GM21390 (cell line): ENCODE data around the gene INHBE.
A peak's percentile ranks its signal among the peaks of the same experiment; 100 is the strongest.

ENCODE experiments used
- ATAC-seq: cut with Tn5 transposase; IDR thresholded peaks from one replicate; pipeline ENCODE4 v1.9.1; 2021; ENCODE audit not compliant: unreplicated experiment

Gene INHBE

GRCh38 chr12:57474430-57474829 lies 19.3 kb downstream of the INHBE start:
- ATAC-seq, result no peak

- ATAC-seq, result no peak
These were observed 19.8 kb downstream of the INHBE start for GRCh38 chr12:57474862-57475261.

- ATAC-seq, result no peak
These were observed 20.4 kb downstream of the INHBE start for GRCh38 chr12:57475271-57476161.

GRCh38 chr12:57476162-57476992 lies 21.3 kb downstream of the INHBE start:
- ATAC-seq, result no peak

GRCh38 chr12:57476993-57477709 lies 22.0 kb downstream of the INHBE start:
- ATAC-seq, result no peak

- ATAC-seq, result peak; percentile 51
These were observed 22.9 kb downstream of the INHBE start for GRCh38 chr12:57477710-57478681.

GRCh38 chr12:57479043-57479375 lies 23.9 kb downstream of the INHBE start:
- no peak for ATAC-seq

GRCh38 chr12:57479376-57480115 lies 24.4 kb downstream of the INHBE start, which contains the start of gene ARHGAP9:
Gene ARHGAP9 (minus strand): TSS chr12:57479866. CDS start chr12:57479406, 460 bp downstream.
- ATAC-seq, result peak; percentile 38

- ATAC-seq, result no peak
These were observed 26.6 kb downstream of the INHBE start for GRCh38 chr12:57481671-57482070.

- no peak for ATAC-seq
These were observed 28.4 kb downstream of the INHBE start for GRCh38 chr12:57483466-57483865.

- no peak for ATAC-seq
These were observed 30.6 kb downstream of the INHBE start for GRCh38 chr12:57485695-57486094.

GRCh38 chr12:57487055-57487596 lies 32.0 kb downstream of the INHBE start:
- ATAC-seq, result no peak

- ATAC-seq, result peak; percentile 98
These were observed 32.7 kb downstream of the INHBE start, which contains the start of gene MARS1 for GRCh38 chr12:57487597-57488401. Gene MARS1 (plus strand): TSS chr12:57488068. CDS start chr12:57488091, 23 bp downstream.

GRCh38 chr12:57488402-57489156 lies 33.5 kb downstream of the INHBE start:
- no peak for ATAC-seq

GRCh38 chr12:57489157-57489641 lies 34.1 kb downstream of the INHBE start:
- no peak for ATAC-seq

- no peak for ATAC-seq
These were observed 35.0 kb downstream of the INHBE start for GRCh38 chr12:57490126-57490525.
